Measurements from ENCODE around the gene SH3D19.

GRCh38 chr4:151144329-151145072, 180.9 kb downstream of the SH3D19 start:
- TF ChIP-seq POLR2AphosphoS5 (IDR thresholded peaks at IDR 0.05), result no peak
- no peak for TF ChIP-seq CTCF (IDR thresholded peaks at IDR 0.05)
- no peak for TF ChIP-seq POLR2A (IDR thresholded peaks at IDR 0.05)
- TF ChIP-seq EP300 (IDR thresholded peaks at IDR 0.05), result no peak
